Skeletal muscle satellite cell (primary cell): ENCODE data around the gene SFXN5.

Source experiments
- H3K27me3 ChIP-seq: 2 replicates; pipeline ENCODE4 v1.7.0; 2013; ENCODE audit warnings: low read length; ENCODE audit not compliant: control insufficient read depth, insufficient read depth
- H3K36me3 ChIP-seq: 2 replicates; pipeline ENCODE4 v1.7.0; 2013; ENCODE audit warnings: mild to moderate bottlenecking, control low read depth, low read length; ENCODE audit not compliant: insufficient read depth
- H3K4me1 ChIP-seq: 2 replicates; pipeline ENCODE4 v1.7.0; 2013; ENCODE audit warnings: low read length; ENCODE audit not compliant: control insufficient read depth, insufficient read depth
- H3K4me2 ChIP-seq: 2 replicates; pipeline ENCODE4 v1.7.0; 2013; ENCODE audit warnings: mild to moderate bottlenecking, low read length
- H3K4me3 ChIP-seq: 2 replicates; pipeline ENCODE4 v1.7.0; 2013; ENCODE audit warnings: low read length
- H3K9ac ChIP-seq: 2 replicates; pipeline ENCODE4 v1.7.0; 2013; ENCODE audit warnings: mild to moderate bottlenecking, low read depth, low read length, moderate library complexity
- H3K9me3 ChIP-seq: replicated peaks from 2 replicates; pipeline ENCODE4 v1.7.0; 2013; ENCODE audit warnings: mild to moderate bottlenecking, control low read depth, low read length

SFXN5 gene

GRCh38 chr2:72959995-72960981 is 111.2 kb downstream of the SFXN5 start:
- Histone ChIP-seq H3K36me3 (no peaks in the 10 kb centered on the region), H3K9ac (no peak overlapping the region), H3K9me3 (no peaks in the 10 kb centered on the region), H3K4me1 (no peaks in the 10 kb centered on the region), H3K4me2 (no peak overlapping the region), H3K4me3 (no peak overlapping the region), H3K27me3 (no peaks in the 10 kb centered on the region)

GRCh38 chr2:72959554-72959953 is 112.0 kb downstream of the SFXN5 start:
- Histone ChIP-seq H3K4me1 (no peaks in the 10 kb centered on the region), H3K36me3 (no peaks in the 10 kb centered on the region), H3K4me2 (no peak overlapping the region), H3K9ac (no peak overlapping the region), H3K27me3 (no peaks in the 10 kb centered on the region), H3K4me3 (no peak overlapping the region), H3K9me3 (no peaks in the 10 kb centered on the region)

- H3K4me2 ChIP-seq = no peak overlapping the region
- H3K36me3 ChIP-seq = no peaks in the 10 kb centered on the region
- no peaks in the 10 kb centered on the region for H3K4me1 ChIP-seq
- no peaks in the 10 kb centered on the region for H3K9me3 ChIP-seq
- H3K9ac ChIP-seq = no peak overlapping the region
- H3K27me3 ChIP-seq = no peaks in the 10 kb centered on the region
- H3K4me3 ChIP-seq = no peak overlapping the region
Observed at GRCh38 chr2:72958542-72959385, 112.7 kb downstream of the SFXN5 start.

- Histone ChIP-seq H3K4me3 (no peak overlapping the region), H3K4me2 (no peak overlapping the region), H3K36me3 (no peaks in the 10 kb centered on the region), H3K9ac (no peak overlapping the region), H3K4me1 (no peaks in the 10 kb centered on the region), H3K9me3 (no peaks in the 10 kb centered on the region), H3K27me3 (no peaks in the 10 kb centered on the region)
Observed at GRCh38 chr2:72956936-72957335, 114.6 kb downstream of the SFXN5 start.

- H3K36me3 ChIP-seq = no peaks in the 10 kb centered on the region
- no peaks in the 10 kb centered on the region for H3K9me3 ChIP-seq
- H3K27me3 ChIP-seq = no peaks in the 10 kb centered on the region
- H3K4me1 ChIP-seq = no peaks in the 10 kb centered on the region
- no peak overlapping the region for H3K4me2 ChIP-seq
- H3K9ac ChIP-seq = no peak overlapping the region
- H3K4me3 ChIP-seq = no peak overlapping the region
Observed at GRCh38 chr2:72956050-72956395, 115.5 kb downstream of the SFXN5 start.

GRCh38 chr2:72955228-72956049 is 116.1 kb downstream of the SFXN5 start:
- Histone ChIP-seq H3K4me3 (no peak overlapping the region), H3K36me3 (no peaks in the 10 kb centered on the region), H3K27me3 (no peaks in the 10 kb centered on the region), H3K9ac (no peak overlapping the region), H3K4me2 (no peak overlapping the region), H3K4me1 (no peaks in the 10 kb centered on the region), H3K9me3 (no peaks in the 10 kb centered on the region)

- H3K4me2 ChIP-seq = no peak overlapping the region
- no peaks in the 10 kb centered on the region for H3K4me1 ChIP-seq
- no peaks in the 10 kb centered on the region for H3K27me3 ChIP-seq
- H3K4me3 ChIP-seq = no peak overlapping the region
- no peaks in the 10 kb centered on the region for H3K9me3 ChIP-seq
- H3K36me3 ChIP-seq = no peaks in the 10 kb centered on the region
- H3K9ac ChIP-seq = no peak overlapping the region
Observed at GRCh38 chr2:72954376-72955227, 116.9 kb downstream of the SFXN5 start.

- H3K36me3 ChIP-seq = no peaks in the 10 kb centered on the region
- H3K9ac ChIP-seq = no peak overlapping the region
- H3K27me3 ChIP-seq = no peaks in the 10 kb centered on the region
- H3K4me3 ChIP-seq = no peak overlapping the region
- no peaks in the 10 kb centered on the region for H3K9me3 ChIP-seq
- H3K4me2 ChIP-seq = no peak overlapping the region
- H3K4me1 ChIP-seq = no peaks in the 10 kb centered on the region
Observed at GRCh38 chr2:72953976-72954375, 117.5 kb downstream of the SFXN5 start.

- H3K4me3 ChIP-seq = no peak overlapping the region
- H3K9me3 ChIP-seq = no peaks in the 10 kb centered on the region
- H3K27me3 ChIP-seq = no peaks in the 10 kb centered on the region
- no peak overlapping the region for H3K9ac ChIP-seq
- no peak overlapping the region for H3K4me2 ChIP-seq
- H3K4me1 ChIP-seq = no peaks in the 10 kb centered on the region
- no peaks in the 10 kb centered on the region for H3K36me3 ChIP-seq
Observed at GRCh38 chr2:72953528-72953927, 118.0 kb downstream of the SFXN5 start.

- Histone ChIP-seq H3K27me3 (no peaks in the 10 kb centered on the region), H3K4me1 (no peaks in the 10 kb centered on the region), H3K36me3 (no peaks in the 10 kb centered on the region), H3K4me3 (no peak overlapping the region), H3K4me2 (no peak overlapping the region), H3K9me3 (no peaks in the 10 kb centered on the region), H3K9ac (no peak overlapping the region)
Observed at GRCh38 chr2:72952961-72953360, 118.6 kb downstream of the SFXN5 start.
